Stimulated activated CD4-positive, alpha-beta T cell treated with anti-CD3 and anti-CD28 coated beads, Interleukin-15, amount 100 ng/mL, for 48 hours (primary cell): ENCODE measurements around the gene NRSN2.
"Not testable (repeated sequence)": the region's sequence is repeated elsewhere in the genome, so short reads cannot be mapped to it uniquely, and the experiment has no call there.

Experiments
- DNase-seq, 2 donors: peaks; one replicate each; pipeline ENCODE4 v3.0.0-alpha.2; 2020; ENCODE audit warnings: low read depth in 2 of 2

The NRSN2 gene

GRCh38 chr20:325045-325888, 21.6 kb upstream of the NRSN2 start, which contains the start of gene SOX12:
Gene SOX12, plus strand, starts transcription at chr20:325552. Its CDS starts 373 bp downstream, at chr20:325925.
- DNase-seq, result peak; percentile 90 to 97

- DNase-seq, result no peak
These were observed 20.8 kb upstream of the NRSN2 start for GRCh38 chr20:325889-326644.

DNA sequence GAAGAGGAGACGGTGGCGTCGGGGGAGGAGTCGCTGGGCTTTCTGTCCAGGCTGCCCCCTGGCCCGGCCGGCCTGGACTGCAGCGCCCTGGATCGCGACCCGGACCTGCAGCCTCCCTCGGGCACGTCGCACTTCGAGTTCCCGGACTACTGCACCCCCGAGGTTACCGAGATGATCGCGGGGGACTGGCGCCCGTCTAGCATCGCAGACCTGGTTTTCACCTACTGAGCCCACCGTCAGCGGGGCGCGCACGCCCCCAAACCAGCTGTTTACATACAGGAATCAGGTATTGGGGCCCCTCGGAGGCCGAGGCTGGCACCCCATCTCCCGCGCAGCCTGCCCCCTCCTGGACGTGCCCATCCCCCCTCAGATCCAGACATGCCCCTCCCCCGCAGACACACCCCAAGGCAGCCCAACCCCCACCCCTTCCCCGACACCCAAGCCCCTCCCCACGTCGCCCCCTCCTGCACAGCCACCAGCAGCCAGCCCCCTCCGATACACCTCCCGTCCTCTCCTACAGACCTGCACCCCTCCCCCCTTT, 20.2 kb upstream of the NRSN2 start:
- no peak for DNase-seq

- peak; percentile 64 to 73 for DNase-seq
These were observed 19.5 kb upstream of the NRSN2 start for GRCh38 chr20:327186-328026.

DNA sequence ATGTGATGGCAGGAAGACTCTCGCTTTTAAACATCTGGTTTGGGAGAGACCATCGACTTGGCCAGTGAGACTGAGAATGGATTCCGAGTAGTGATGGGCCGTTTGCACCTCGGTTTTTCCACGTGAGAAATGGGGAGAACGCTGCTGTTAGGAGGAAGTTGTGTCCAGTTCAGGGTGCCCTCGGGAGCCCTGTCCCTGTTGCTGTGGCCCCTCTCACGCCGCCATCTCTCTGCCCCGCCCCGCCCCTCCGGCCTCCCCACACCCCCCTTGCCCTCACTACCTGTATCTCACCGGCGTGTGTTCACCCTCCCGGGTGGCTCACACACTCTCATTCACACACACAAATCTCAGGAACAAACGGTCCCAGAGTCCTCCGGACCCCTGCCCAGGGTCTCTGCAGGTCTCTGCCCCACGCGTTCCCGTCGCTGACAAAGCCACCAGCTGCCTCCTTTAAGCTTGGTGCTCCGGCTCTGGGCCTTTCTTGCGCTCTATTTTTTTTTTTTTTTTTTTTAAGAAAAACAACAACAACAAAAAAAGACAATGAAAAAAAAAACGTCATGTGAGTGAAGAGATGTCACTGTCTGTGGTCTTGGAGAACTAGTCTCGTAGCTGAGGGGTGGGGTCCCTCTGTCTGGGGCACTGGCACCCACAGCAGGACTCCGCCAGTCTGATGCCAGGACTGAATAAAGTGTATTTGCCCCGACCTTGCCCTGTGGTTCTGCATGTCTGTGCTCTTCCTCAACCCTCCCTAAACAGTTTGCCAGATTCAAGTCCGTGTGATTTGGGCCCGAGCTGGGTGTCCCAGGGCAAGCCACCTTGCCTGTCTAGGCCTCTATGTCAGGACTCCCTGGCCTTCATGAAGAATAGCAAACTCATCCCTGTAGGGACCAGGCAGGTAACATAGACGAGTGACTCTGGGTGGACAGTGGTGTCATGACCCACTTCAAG, 18.6 kb upstream of the NRSN2 start:
- DNase-seq, result no peak

DNA sequence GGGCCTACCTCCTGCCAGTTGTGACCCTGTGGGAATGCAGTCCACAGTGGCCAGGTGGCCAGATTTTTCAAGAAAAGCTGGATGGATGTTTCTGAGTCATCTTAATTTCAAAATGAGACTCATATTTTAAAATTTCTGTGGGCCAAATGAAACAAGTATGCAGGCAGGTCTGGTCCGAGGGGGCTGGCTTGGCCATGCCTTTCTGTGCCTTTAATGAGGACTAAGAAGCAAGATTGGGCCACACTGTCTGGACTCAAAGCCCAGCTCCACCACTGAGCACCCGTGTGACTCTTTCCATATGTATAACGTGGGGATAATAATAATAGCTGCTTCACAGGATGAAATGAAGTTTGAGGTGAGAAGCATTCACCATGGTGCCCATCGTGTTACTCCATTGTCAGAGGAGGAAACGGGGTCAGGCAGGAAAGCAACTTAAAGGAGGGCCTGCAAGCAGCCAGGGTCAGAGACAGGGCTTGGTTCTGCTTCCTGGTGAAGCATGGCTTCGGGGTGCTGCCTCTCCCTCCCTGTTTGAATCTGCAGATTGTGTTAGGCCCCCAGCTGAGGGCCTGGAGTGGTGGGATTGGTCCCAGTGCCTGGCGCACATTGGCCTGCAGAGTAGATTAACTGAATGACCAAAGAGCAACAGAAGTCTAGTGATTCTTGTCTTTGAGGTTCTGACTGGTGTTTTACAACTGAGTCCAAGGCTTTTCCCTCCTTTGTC, 17.8 kb upstream of the NRSN2 start:
- no peak for DNase-seq

DNA sequence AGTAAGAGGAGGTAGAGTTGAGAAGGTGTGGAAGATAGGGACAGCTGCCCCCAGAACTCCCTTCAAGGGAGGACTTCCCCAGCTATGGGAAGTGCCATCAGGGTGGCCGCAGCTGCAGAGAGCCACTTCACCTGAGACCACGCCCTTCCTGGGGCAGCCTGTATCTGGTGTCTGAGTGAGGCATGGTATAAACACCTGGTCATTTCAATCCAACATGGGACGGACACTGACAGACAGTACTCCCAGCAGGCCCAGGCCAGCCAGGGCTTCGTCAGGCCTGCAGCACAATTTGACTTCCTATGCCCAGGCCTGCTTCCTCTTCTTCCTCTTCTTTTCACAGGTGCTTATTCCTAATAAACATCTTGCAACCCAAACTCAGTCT, 17.1 kb upstream of the NRSN2 start:
- no peak for DNase-seq

DNA sequence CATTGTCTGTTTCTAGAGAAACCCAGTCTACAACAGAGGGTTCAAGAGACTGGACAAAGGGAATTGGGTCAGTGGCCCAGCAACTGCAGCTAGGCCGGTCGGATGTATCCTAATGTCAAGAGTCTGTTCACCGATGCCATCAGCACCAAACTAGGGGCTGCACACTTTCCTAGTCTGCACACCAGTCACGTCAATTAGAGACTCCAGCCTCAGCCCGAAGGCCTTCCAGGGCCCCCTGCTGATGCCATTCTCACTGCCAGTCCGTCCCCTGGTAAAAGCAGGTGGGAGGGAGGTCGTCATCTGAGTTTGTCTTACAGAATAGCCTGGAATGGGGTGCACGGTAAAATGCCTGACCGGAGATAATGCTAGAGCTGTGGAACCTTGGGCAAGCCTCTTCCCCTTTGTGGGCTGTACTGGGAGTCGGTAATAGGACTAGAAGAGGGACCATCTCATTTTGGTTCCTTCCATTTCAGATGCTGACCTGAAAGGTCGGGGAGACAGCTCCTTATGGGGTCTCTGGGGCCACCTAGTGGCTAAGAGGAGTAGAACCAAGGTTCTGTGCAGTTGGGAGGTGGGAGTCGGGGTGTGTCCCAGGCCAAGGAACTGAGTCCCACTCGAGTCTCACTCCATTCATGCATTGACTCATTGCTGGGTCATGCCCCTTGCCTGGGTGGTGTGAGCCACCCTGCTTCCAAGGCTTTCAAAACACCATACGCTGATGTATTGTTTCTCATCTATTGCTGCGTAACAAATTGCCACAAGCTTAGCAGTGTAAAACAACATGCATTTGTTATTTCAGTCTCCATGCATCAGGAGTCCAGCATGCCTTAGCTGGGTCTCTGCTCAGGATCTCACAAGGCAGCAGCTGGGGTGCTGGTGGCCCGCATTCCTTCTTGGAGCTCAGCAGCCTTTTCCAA, 16.4 kb upstream of the NRSN2 start:
- DNase-seq, result peak in 1 of 2 donors; percentile 39

DNA sequence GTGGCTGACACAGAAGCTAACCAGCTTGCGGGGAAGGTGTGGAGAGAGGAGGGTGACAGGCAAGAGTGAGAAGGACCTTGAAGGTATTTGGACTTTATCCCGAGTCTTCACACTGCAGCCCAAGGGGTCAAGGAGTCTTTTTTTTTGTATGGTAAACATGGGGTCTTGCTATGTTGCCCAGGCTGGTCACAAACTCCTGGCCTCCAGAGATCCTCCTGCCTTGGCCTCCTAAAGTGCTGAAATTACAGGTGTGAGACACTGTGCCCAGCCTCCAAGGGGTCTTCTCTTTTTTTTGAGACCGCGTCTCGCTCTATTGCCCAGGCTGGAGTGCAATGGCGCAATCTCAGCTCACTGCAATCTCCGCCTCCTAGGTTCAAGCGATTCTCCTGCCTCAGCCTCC, 12.3 kb upstream of the NRSN2 start:
- no peak for DNase-seq

GRCh38 chr20:336040-336439, 10.9 kb upstream of the NRSN2 start:
- not testable (repeated sequence) for DNase-seq

DNA sequence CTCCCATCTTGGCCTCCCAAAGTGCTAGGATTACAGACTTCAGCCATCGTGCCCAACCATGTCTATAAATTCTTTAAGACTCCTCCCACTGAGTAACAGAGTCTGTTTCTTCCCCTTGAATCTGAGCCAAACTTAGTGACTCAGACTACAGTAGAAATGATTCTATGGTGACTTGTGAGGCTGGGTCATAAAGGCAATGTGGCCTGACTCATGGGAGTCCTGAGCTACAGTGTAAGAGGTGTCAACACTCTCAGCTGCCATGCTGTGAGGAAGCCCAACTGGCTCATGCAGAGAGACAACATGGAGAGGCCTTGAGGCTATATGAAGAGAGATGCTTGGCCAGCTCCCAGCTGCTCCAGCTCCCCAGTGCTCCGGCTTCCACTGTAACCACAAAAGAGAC, 5.2 kb upstream of the NRSN2 start:
- peak; percentile 65 to 69 for DNase-seq

DNA sequence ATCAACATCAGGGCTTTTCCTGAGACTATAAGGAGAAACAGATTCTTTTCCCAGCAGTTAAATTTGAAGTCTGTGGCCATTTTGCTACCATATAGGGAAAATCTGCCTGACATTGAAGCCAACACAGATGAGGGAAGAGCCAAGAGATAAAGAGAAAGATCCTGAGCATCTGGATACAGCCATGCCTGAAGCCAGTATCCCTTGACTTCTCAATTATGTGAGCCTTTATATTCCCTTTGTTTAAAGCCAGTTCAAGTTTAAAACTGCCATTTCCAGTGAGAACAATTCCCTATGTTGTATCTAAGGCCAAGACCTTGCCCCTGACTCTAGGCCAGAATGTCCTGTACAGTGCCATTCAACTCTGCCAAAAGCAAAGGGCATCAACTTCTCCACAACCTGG, 3.8 kb upstream of the NRSN2 start:
- no peak for DNase-seq

DNA sequence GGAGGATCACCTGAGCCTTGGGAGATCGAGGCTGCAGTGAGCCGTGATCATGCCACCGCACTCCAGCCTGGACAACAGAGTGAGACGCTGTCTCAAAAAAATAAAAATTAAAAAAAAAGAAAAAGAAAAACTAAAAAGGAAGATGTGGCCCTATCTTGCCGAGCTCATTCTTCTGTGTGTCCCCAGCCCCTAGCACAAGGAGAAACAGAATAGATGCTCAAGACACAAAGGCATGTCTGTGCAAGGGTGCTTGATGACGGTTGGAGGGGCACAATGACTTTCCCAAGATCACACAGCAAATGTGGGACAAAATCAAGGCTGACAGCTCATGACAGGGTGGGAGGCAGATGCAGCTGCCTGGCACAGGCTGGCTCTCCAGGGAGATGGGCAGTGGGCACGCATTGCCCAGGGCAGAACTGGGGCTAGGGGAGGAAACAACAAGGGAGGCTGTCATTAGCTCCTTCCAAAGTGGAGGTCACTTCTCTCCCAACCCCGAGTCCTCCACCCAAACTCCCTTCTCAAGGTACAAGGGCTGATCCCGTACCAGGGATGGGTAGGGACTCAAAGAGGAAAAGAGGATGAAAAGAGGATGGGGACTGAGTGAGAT, 775 bp upstream of the NRSN2 start:
- DNase-seq, result no peak

- DNase-seq, result no peak
These were observed 367 bp downstream of the NRSN2 start for GRCh38 chr20:347317-347639.

- DNase-seq, result peak in 1 of 2 donors; percentile 59
These were observed 951 bp downstream of the NRSN2 start for GRCh38 chr20:347640-348484.

GRCh38 chr20:348972-349841, 2.3 kb downstream of the NRSN2 start:
- no peak for DNase-seq

DNA sequence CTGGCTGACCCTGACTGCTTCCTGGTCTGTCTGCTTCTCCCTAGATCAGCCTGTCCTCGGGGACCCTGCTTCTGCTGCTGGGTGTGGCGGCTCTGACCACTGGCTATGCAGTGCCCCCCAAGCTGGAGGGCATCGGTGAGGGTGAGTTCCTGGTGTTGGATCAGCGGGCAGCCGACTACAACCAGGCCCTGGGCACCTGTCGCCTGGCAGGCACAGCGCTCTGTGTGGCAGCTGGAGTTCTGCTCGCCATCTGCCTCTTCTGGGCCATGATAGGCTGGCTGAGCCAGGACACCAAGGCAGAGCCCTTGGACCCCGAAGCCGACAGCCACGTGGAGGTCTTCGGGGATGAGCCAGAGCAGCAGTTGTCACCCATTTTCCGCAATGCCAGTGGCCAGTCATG, 6.3 kb downstream of the NRSN2 start:
- DNase-seq, result no peak
